A204.1 (cell line): ENCODE data around the gene RLN3.

Experiments
- FAIRE-seq: peaks from 2 replicates; lab custom pipeline; 2012; peaks lifted over from hg19 to GRCh38; lab: Jason Lieb, UNC

RLN3 gene, protein sequence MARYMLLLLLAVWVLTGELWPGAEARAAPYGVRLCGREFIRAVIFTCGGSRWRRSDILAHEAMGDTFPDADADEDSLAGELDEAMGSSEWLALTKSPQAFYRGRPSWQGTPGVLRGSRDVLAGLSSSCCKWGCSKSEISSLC

DNA sequence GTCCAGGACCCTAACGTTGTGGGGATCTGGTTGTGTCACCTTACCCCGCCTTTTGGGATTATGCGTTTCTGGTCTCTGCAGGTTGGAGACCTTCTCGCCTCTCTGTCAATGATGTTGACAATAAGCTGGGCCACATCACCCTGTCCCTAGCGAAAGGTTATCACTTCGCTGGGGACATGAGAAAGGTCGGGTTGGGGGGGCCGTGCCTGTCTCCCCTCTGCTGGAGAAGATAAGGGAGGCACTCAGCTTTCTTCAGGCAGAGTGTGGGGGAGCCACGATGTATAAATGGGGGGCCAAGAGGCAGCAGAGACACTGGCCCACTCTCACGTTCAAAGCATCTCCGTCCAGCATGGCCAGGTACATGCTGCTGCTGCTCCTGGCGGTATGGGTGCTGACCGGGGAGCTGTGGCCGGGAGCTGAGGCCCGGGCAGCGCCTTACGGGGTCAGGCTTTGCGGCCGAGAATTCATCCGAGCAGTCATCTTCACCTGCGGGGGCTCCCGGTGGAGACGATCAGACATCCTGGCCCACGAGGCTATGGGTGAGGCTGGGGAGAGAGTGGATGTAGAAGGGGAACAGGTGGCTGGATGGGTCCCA lies at the start of gene RLN3:
TSS of gene RLN3 (plus strand) at position 293 of the 595 bp plus-strand sequence. CDS start at position 350, 57 bp downstream.
- FAIRE-seq, result no peak

DNA sequence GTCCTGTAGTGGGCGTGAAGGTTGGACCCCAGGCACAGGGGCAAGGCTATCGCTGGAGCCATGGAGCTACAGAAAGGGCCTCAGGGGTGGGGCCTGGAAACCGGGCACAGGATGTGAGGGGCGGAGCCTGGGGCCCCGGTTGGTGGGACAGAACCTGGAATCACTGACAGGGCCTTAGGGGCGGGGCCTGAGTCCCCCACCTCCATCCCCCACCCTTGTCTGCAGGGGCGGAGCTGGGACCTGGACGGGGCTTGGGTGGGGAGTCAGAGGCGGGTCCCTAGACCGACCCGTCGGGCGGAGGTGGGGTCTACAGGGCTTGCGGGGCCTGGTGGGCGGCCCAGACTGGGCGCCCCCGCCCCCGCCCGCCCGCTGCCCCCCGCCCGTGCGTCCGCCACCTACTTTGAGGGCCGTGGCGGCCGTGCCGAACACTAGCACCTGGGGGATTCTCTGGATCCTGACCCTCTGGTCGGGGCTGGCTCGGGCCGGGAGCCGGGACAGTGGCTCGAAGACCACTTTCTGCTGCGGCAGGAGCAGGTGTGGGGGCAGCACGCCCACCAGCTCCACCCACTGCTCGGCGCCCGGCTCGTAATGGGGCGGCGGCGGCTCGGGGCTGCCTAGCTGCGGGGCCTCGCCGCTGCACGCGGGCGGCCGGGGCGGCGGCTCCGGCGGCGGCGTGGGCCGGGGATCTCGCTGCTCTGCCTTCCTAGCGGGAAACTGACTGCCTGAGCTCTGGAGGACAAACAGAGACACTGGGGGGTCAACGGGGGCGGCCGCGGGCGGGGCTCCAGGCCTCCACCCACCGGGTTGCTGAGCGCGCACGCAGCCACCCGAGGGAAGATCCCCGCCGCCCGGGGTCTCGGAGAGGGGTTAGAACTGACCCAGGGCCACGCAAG lies 49.4 kb upstream of the RLN3 start:
- FAIRE-seq, result no peak

DNA sequence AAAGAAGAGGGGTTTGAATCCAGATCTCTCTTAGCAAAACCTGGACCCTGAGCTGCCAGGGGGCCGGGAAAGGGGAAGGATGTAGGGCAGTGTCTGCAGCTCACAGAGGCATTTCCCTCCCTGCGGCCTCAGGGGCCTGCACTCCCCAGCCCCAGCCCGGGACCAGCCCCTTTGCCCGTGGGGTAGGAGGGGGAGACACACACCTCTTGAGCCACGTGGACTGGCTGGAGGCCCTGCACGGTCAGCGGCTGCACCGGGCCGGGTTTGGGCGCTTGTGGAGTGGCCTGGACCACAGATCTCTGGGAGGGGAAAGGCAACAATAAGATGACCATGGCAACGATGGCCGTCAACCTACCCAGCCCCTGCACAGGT lies 48.7 kb upstream of the RLN3 start:
- FAIRE-seq, result no peak

DNA sequence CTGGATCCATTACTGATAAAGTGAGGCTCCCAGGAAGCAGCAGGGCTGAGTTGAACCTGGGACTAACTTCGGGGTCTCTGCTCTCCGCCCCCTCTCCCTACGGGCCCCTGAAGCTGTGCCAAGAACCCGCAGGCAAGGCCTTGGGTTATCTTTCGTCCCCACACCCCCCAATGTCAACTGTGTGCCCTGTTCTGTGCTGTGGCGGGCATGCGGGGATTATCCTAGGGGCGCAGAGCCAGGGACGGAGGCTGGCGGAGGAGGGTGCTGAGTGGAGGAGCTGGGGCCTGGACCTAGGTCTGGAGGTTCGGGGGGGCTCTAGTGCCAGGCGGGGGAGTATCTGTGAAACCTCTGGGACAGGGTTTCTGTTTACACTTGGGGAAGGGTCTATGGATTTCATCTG lies 48.3 kb upstream of the RLN3 start:
- no peak for FAIRE-seq

DNA sequence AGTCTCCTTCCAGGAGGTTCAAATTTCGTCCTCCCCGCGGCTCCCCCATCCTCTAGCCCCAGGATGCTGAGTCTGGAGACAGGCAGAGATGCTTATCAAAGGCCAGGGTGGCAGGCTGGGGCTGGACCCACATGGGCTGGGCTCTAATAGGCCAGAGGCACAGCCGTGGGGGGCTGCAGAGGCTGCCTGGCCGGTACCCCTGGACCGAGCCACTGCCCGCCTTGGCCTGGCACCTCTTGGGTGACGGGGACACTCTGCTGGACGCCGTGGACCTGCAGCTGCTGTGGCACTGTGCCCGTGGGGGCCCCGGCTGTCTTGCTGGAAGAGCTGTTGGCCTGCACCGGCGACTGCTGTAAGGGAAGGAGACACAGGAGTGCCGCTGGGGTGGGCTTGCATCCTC lies 47.6 kb upstream of the RLN3 start:
- no peak for FAIRE-seq

DNA sequence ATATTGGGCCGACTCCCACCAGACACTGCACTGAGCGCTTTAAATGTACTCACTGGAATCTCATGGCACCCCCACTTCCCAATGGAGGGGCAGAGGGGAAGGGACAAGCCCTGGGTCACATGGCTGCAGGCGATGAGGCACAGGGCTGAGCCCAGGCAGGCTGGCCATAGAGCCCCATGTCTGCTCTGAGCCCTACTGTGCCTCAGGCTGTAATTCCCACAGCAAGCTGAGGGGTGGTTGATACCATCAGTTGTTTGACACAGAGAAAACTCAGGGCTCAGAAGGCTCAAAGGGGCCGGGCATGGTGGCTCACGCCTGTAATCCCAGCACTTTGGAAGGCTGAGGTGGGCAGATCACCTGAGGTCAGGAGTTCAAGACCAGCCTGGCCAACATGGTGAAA lies 46.9 kb upstream of the RLN3 start:
- FAIRE-seq, result no peak

DNA sequence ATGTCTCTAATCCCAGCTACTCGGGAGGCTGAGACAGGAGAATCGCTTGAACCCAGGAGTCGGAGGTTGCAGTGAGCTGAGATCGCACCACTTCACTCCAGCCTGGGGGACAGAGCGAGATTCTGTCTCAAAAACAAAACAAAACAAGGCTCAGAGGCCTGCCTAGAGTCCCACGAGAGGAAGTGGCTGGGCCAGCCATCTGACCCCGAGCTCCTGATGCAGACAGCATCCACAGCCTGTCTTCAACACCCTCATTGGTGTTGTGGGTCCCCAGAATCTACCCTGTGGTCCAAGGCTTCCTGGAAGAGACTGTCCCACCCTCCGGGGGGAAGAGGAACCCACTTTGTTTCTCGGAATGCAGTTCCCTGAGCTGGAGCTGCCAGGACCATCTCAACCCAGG lies 46.5 kb upstream of the RLN3 start:
- FAIRE-seq, result no peak

DNA sequence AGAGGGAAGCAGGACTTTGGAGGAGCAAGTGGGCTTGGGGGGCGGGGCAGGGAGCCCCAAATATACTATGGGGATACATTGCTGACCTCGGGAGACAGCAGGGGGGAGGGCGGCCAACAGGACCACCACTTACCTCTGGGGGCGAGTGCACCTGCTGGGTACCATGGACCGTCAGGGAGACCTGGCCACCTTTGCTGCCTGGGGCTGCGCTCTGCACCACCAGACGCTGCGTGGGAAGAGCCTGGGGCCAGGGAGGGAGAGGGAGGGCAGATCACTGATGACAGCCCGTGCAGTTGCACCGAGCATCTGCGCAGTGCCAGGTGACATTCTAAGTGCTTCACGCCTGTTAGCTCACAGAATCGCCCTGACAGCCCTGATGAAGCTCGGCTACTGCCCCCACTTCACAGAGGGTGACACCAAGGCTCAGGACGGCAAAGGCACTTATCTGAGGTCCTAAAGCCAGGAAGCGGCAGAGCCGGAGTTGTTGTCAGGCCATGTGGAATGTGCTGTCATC lies 45.9 kb upstream of the RLN3 start:
- no peak for FAIRE-seq

DNA sequence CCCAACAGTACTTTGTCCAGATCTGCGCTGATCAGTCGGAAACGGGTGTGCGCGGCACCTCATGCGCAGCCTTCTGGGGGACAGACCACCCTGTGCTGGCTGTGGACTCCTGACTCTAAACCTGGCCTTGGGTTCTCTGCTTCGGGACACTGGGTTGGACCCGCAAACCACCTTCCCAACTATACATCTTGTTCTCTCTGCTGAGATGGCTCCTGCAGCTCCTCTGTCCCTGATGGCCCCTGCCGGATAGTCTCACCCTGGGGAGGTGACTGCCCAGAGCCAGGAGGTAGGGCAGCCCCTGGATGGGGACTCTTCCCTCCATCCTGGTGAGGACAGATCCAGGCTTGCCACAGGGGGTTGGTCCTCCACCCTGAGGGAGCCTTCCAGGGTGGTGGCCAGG lies 45.2 kb upstream of the RLN3 start:
- no peak for FAIRE-seq

DNA sequence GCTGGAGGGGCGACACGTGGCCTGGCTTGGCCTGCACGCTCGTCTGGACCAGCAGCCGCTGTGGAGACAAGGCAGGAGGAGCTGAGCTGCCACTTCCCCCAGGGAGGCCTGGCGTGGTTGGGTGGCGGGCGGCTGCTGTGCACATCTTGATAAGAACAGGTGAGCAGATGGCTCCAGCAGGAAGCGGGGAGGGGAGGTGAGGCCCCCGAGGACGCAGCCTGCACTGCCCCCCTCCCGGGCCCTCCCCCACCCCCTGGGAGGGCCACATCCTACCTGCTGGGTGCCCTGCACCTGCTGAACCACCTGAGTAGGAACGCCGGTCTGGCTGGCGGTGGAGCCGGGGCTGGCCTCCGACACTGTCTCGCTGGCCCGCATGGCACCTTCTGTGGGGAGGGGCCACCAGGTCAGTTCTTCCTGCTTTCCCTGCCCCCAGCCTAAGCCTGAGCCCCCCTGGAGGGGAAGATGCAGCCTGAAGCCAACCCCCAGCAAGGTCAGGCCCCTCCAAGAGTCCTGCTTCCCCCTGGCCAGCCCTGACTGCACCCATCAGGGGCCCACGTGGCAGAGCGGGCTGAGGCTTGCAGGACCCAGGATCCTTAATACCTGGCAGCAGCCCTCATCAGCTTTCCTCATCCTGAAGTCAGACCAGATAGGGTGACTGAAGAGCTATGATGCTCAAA lies 44.6 kb upstream of the RLN3 start:
- FAIRE-seq, result no peak

DNA sequence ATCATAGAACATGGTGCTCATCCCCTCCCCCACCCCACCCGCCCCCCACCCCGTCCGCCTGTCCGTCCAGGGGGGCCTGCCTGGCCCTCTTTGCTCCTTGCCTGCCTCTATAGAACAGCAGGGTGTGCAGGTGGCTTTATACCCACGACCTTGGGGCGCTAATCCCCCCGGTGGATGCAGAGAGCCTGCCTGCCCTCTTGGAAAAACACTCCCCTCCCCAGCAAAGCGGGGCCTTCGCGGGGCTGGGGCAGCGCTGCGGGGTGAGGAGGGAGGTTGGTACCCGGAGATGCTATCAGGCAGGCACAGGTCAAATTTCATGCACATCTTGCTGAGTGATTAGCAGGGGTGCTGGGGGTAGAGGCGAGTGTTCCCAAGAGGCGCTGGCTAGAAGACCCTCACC lies 43.8 kb upstream of the RLN3 start:
- no peak for FAIRE-seq

DNA sequence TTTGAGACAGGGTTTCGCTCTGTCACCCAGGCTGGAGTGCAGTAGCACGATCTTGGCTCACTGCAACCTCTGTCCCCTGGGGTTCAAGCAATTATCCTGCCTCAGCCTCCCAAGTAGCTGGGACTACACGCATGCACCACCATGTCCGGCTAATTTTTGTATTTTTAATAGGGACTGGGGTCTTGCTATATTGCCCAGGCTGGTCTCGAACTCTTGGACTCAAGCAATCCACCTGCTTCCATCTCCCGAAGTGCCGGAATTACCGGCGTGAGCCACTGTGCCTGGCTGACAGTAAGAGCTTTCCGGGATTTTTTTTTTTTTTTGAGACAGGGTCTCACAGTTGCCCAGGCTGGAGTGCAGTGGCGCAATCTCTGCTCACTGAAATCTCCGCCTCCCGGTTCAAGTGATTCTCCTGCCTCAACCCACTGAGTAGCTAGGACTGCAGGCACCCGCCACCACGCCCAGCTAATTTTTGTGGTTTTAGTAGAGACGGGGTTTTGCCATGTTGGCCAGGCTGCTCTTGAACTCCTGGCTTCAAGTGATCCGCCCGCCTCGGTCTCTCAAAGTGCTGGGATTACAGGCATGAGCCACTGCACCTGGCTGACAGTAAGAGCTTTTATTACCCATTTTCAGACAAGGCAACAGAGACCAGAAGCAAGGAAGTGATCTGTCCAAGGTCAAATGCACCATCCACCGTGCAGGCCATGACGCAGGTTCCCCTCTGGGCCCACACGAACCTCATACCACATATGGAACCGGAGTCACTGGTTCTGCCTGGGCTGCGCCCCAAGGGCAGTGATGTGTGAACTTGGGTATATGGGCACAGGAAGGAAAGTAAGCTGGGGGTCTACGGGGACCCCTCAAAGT lies 42.8 kb upstream of the RLN3 start:
- no peak for FAIRE-seq

DNA sequence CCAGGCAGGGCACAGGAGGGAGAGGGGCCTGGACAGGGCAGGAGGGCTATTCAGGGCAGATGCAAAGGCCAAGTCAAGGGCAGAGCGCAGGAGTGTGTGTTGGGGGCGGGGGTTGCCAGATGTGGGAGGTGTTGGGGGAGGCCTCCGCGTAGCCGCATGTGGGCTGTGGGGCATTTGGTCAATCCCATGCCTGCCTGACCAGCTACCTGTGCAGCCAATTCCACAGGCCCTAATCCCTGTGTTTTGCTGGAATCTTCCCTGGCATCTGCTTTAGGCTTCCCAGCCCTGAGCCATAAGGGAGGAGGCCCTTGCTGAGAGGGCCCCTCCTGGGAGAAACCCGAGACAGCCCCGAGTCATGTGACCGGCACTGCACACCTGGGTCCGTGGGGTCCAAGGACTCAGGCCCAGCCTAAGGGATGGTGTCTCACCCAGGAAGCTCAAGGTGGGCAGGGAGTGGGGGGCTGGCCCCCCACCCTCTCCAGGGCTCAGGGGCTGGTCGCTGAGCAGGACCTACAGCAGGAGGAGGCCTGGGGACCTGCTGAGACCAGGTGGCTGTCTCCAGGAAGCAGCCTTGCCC lies 42.1 kb upstream of the RLN3 start:
- no peak for FAIRE-seq

DNA sequence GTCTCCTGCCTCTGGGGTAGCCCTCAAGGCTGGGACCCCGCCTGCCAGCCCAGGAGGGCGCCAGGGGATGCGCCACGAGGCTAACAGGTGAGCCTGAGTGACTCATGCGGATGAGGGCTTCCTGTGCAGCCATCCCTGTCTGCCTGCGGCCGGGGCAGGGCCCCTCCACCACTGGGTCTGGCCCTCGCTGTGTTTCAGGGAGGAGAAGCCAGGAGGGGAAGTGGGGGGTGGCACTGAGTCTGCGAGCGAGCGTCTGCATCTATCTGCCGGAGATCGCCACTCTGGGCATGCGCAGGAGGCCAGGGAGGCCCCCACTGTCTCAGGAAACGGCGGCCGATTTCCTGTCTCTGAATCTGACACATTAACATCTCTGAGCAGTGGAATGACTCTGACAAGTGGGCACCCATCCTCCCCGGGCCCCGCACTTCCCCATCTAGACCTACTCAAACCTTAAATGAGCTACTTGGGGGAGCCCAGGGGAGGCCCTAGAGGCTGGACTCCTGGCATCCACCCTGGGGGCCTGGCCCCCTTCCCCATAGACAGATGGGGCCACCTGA lies 41.5 kb upstream of the RLN3 start:
- no peak for FAIRE-seq

DNA sequence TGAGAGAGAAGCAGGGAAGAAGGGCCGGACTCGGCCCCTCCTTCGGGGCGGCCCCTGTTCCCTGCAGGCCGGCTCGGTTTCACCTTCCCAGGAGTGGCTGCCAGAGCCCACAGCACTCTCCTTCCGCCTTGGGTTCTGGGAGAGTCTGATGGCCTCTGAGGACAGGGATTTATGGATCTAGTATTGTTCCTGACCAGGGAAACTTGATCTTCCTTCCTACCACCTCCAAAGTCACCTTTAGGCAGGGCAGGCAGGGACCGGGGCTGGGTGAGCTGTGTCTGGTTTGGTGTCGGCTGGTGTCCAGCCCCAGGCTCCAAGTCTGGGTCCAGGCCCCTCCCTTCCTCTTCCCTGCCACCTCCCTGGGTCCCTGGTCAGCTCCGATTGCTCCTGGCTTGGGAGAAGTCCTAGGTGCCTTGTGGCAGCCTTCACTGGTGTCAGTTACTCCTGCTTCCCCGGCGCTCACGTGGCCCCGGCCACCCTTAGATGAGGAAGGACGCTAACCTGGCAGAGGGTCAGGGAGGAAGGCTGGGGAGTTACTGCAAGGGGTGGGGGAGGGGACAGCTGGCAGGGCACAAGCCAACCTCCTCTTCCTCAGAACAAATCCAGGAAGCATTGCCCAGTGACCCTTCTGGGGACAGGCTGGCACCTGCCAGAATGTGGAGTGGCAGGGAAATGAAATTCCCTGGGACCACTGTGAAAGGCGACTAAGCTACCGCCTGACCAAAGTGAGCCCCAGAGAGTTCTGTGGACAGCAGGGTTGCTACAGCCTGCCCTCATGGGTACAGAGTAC lies 40.7 kb upstream of the RLN3 start:
- FAIRE-seq, result no peak

DNA sequence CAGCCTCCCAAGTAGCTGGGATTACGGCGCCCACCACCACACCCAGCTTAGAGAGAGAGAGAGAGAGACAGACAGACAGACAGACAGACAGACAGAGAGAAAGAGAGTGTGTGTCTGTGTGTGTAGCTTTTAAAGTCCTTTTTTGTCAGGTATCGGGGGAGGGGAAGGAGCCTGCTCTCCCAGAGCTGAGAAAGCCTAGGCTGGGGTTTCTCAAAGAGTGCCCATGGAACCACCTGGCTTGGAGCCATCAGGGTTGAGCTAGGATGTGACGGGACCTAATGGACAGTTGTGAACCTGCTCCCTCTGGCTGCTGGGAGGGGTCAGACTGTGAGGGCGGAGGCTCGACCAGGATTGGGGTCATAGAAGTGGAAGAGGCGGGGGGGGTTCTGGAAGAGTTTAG lies 38.5 kb upstream of the RLN3 start:
- no peak for FAIRE-seq

DNA sequence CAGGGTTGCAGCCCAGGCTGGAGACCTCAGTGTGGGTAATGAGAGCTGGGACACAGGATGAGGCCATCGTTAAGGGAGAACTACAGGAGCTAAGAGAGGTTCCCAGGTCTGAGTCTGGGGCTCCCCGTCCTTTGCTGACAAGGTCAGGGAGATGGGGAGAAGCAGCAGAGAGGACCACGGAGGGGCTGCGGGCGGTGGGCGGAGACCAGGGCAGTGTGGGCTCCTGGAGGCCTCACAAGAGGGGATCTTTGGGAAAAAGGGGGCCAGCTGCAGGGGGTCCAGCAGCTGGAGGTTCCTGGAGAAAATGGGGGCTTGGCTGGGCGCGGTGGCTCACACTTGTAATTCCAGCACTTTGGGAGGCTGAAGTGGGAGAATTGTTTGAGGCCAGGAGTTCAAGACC lies 37.9 kb upstream of the RLN3 start:
- FAIRE-seq, result no peak

DNA sequence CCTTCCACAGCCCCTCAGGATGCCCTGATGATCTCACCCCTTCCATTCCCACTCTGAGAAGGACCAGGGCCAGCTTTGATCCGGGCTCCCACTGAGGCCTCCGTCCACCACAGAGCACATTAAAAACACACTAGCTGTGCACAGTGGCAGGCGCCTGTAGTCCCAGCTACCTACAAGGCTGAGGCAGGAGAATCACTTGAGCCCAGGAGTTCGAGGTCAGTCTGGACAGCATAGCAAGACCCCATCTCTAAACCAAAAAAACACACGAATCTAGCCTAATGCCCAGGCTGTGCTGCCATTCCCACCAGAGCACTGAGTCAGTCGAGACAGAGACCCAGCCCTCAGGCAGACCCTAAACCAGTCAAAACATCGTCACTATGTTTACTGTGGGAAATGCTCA lies 35.9 kb upstream of the RLN3 start:
- no peak for FAIRE-seq

DNA sequence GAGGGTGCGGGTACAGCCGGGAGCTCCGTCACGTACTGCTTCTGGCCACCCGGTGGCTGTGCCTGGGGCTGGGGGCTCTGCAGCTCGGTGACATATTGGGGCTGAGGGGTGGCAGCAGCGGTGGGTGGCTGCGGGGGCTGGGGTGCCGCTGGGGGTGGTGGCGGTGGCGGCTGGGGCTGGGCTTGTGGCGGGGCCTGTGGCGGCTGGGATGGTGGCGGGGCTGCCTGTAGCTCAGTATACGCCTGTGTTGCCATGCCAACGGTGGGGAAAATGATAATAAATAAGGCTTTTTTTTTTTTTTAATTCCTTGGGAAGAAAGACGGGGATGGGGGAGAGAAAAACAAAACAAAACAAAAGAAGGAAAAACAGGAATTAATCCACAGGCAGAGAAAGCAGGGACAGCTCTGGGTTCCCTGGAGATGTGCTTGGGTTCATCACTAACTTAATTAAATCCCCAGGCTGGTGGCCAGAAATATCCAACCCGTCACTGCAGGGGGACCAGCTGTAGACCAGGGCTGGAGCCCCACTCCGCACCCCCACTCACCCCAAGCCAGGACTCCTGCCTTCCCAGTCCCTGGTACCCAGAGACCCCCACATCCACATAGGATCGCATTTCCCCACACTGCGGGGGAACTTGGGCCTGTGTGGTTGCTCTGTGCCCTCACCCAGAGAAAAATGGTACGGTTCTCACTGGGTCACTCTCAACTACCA lies 34.2 kb upstream of the RLN3 start:
- no peak for FAIRE-seq
